Measurements from ENCODE around the gene MMEL1.

DNA sequence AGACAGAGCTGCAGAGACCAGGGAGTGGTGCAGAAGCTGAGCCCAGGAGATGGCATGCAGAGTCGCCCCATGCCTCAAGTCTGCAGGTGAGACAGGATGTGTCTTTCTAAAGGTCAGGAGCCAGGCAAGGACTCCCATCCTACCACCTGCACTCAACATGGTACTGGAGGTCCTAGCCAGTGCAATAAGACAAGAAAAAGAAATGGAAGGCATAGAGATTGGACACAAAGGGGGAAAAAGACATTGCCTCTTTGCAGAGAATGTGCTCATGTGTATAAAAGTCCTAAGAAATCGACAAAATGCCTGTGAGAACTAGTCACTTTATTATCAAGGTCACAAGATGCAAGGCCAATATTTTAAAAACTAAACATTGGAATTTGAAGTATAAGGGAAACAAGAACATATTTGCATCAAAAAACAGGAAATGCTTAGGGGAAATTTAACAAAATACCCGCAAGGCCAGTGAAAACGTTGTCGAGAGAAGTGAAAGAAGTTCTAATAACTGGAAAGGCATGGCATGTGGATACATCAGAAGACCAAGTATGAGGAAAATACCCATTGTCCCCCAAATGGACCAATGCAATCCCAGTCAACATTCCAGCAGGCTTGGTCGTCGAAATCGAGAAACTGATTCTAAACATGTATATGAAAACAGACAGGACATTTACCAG is 59.4 kb downstream of the MMEL1 start:
- TF ChIP-seq POLR2AphosphoS5 (IDR thresholded peaks at IDR 0.05; ENCODE audit: low read depth) (no peak), CTCF (conservative IDR thresholded peaks at IDR 0.05; ENCODE audit: low read depth in 2 of 2) (no peak), EZH2phosphoT487 (IDR thresholded peaks at IDR 0.05; ENCODE audit: unreplicated experiment) (no peak), ZNF114 (CRISPR knock-in tag; IDR thresholded peaks at IDR 0.05) (no peak)

All from GM23338 (cell line).